K562 (cell line): ENCODE measurements around the gene MYMX. TPM values are rescaled to one million over a fixed set of nuclear protein-coding genes. Genes with fewer than 3 reads are reported as not detected.

Experiments
- ATAC-seq: fragments of 200-7000 bp; cut with Tn5 transposase; 3 replicates; pipeline ENCODE4 v1.9.1; 2020; ENCODE audit warnings: moderate library complexity
- BruUV-seq: library from RNA; stranded (reverse); fragments of 400-500 nt; replicated peaks from 2 replicates; lab custom pipeline; 2021; lab: Mats Ljungman, UMichigan
- CTCF ChIA-PET: fragments of 300-600 bp; formaldehyde crosslinking; extraction: SDS; loops from one replicate; lab custom pipeline; 2021; ENCODE audit warnings: low intra/inter-chr PET ratio; lab: Yijun Ruan, JAX
- POLR2A ChIA-PET: fragments of 300-600, 350-650 bp; sonication (Branson Sonifier 250); formaldehyde crosslinking; extraction: SDS; loops from one replicate; lab custom pipeline; 2021; ENCODE audit warnings: antibody characterized with exemption, inconsistent platforms; lab: Yijun Ruan, JAX
- DNase-seq, 4 experiments: peaks; one replicate each; pipeline versions ENCODE4 v3.0.0 to v3.0.0-alpha.2; 2011 to 2018; ENCODE audit warnings: low spot score in 3 of 4, mixed read lengths in 3 of 4; ENCODE audit errors: extremely low read depth in 1 of 4
- FAIRE-seq: peaks from 2 replicates; lab custom pipeline; 2011; peaks lifted over from hg19 to GRCh38; lab: Jason Lieb, UNC
- H2AFZ ChIP-seq: 2 replicates; pipeline ENCODE4 v1.6.0; 2011; ENCODE audit warnings: low read depth, low read length, control low read depth, inconsistent platforms
- H3K27ac ChIP-seq: fragments of 200-600 bp; 3 replicates; pipeline ENCODE4 v1.8.0; 2011; ENCODE audit warnings: low read depth, mild to moderate bottlenecking, control low read depth, inconsistent platforms, low read length, moderate library complexity, mixed read lengths; ENCODE audit errors: extremely low read depth
- H3K27me3 ChIP-seq, 2 experiments: fragments of 300-600 bp in 1 of 2; 2 replicates in 1 of 2; 3 replicates in 1 of 2; pipeline versions ENCODE4 v1.6.0 to v1.8.0; 2011; ENCODE audit warnings: inconsistent platforms in 2 of 2, low read length in 2 of 2, mild to moderate bottlenecking in 1 of 2, mixed read lengths in 1 of 2, moderate library complexity in 1 of 2; ENCODE audit not compliant: control insufficient read depth in 2 of 2, insufficient read depth in 2 of 2
- H3K36me3 ChIP-seq: fragments of 300-600 bp; 3 replicates; pipeline ENCODE4 v1.8.0; 2011; ENCODE audit warnings: mild to moderate bottlenecking, low read length, inconsistent platforms; ENCODE audit not compliant: control insufficient read depth, insufficient read depth
- H3K4me1 ChIP-seq, 2 experiments: fragments of 200-600 bp in 1 of 2; replicated peaks in 1 of 2; 2 replicates in 1 of 2; 3 replicates in 1 of 2; pipeline versions ENCODE4 v1.5.1 to v1.8.0; 2011; ENCODE audit warnings: inconsistent platforms in 2 of 2, low read length in 2 of 2, mild to moderate bottlenecking in 1 of 2, mixed read lengths in 1 of 2, moderate library complexity in 1 of 2; ENCODE audit not compliant: control insufficient read depth in 2 of 2, insufficient read depth in 2 of 2
- H3K4me2 ChIP-seq: 2 replicates; pipeline ENCODE4 v1.6.1; 2011; ENCODE audit warnings: low read length, control low read depth, inconsistent platforms, mixed read lengths; ENCODE audit not compliant: insufficient read depth
- H3K4me3 ChIP-seq: fragments of 200-600 bp; sonication (generic), shearing (Covaris generic); 2 replicates; pipeline ENCODE4 v1.5.1; 2016; ENCODE audit warnings: control low read depth, inconsistent platforms
- H3K79me2 ChIP-seq: fragments of 200-600 bp; 3 replicates; pipeline ENCODE4 v1.8.0; 2011; ENCODE audit warnings: low read length, inconsistent platforms; ENCODE audit not compliant: control insufficient read depth, insufficient read depth
- H3K9ac ChIP-seq, 2 experiments: 2 replicates each; pipeline versions ENCODE4 v1.6.0 to v1.6.1; 2011; ENCODE audit warnings: low read depth in 2 of 2, low read length in 2 of 2, control low read depth in 1 of 2, inconsistent platforms in 1 of 2, mild to moderate bottlenecking in 1 of 2, mixed read lengths in 1 of 2; ENCODE audit not compliant: insufficient read depth in 1 of 2
- H3K9me1 ChIP-seq: one replicate; pipeline ENCODE4 v1.6.0; 2011; ENCODE audit warnings: inconsistent platforms, mild to moderate bottlenecking, low read length, moderate library complexity; ENCODE audit not compliant: control insufficient read depth, insufficient read depth
- H3K9me3 ChIP-seq: replicated peaks from 2 replicates; pipeline ENCODE4 v1.5.1; 2011; ENCODE audit warnings: low read depth, low read length, inconsistent platforms; ENCODE audit not compliant: control insufficient read depth, insufficient read depth
- H4K20me1 ChIP-seq: replicated peaks from 2 replicates; pipeline ENCODE4 v1.6.1; 2011; ENCODE audit warnings: low read length, inconsistent platforms, mixed read lengths; ENCODE audit not compliant: control insufficient read depth, insufficient read depth
- NRF1 ChIP-seq, 2 experiments: fragments of 450-650 bp; IDR thresholded peaks in 1 of 2; conservative IDR thresholded peaks in 1 of 2; 2 replicates each; pipeline ENCODE4 v1.6.1; 2014; ENCODE audit warnings: mild to moderate bottlenecking in 2 of 2
- TOE1 ChIP-seq, 2 experiments: fragments of 450-650 bp in 1 of 2; sonication (generic) in 1 of 2; formaldehyde crosslinking in 1 of 2; IDR thresholded peaks; 2 replicates each; pipeline versions ENCODE4 v1.7.1 to v1.8.0; 2016 to 2022; ENCODE audit warnings: borderline replicate concordance in 2 of 2, mild to moderate bottlenecking in 2 of 2, antibody characterized with exemption in 1 of 2, inconsistent platforms in 1 of 2, low read depth in 1 of 2, missing genetic modification reagents in 1 of 2, moderate library complexity in 1 of 2
- WGBS: fragments of 100-300 bp; shearing (Covaris generic); methylation state at CpG from one replicate; pipeline ENCODE4 v1.1.6; 2016; ENCODE audit warnings: low coverage, mixed read lengths; ENCODE audit not compliant: insufficient coverage; ENCODE audit errors: missing lambda C conversion rate; 5-methylcytosine and 5-hydroxymethylcytosine counted together
- in situ Hi-C: fragments of 300-500 bp; cut with MboI; formaldehyde crosslinking; loops from 4 replicates; pipeline ENCODE4 v1.15.0; 2018; ENCODE audit warnings: inconsistent platforms, mixed read lengths
- intact Hi-C: fragments of 100-400 bp; cut with micrococcal nuclease; formaldehyde crosslinking; loops from 2 replicates; pipeline ENCODE4 v1.14.2; 2022
- polyA plus RNA-seq, 8 experiments: library from polyadenylated mRNA; depleted of rRNA in 4 of 8; stranded (reverse) in 5 of 8; unstranded in 3 of 8; fragments of >200 nt; fragmentation: Nextera tagmentation in 2 of 8; fragmentation: Illumina TruSeq in 1 of 8; extraction: Ambion mirVana in 2 of 8; extraction: Trizol in 1 of 8; gene quantifications; 2 replicates each; pipeline versions ENCODE4 v1.2.1 to v1.2.3, GENCODE V29; 2011 to 2014; ENCODE audit warnings: inconsistent platforms in 1 of 8, missing spikeins in 1 of 8
- total RNA-seq, 7 experiments: library from RNA; depleted of rRNA in 6 of 7; stranded (reverse); fragments of >200 nt in 6 of 7; fragmentation: Illumina TruSeq in 2 of 7; extraction: Trizol in 2 of 7; gene quantifications; 2 replicates each; pipeline versions ENCODE4 v1.2.1 to v1.2.3, GENCODE V29; 2011 to 2021; ENCODE audit warnings: low replicate concordance in 1 of 7
- TF ChIP-seq, protein P1 (sequence below): sonication (generic); formaldehyde crosslinking; IDR thresholded peaks from 2 replicates; pipeline ENCODE4 v1.8.1; 2023; ENCODE audit warnings: mild to moderate bottlenecking, missing genetic modification reagents

The MYMX gene
- total and polyA plus RNA-seq, 9 of the 15 experiments (the other 6 are each of a cell fraction or from before 2014, with no cell fraction given): 0.12 TPM; not detected in 8

DNA sequence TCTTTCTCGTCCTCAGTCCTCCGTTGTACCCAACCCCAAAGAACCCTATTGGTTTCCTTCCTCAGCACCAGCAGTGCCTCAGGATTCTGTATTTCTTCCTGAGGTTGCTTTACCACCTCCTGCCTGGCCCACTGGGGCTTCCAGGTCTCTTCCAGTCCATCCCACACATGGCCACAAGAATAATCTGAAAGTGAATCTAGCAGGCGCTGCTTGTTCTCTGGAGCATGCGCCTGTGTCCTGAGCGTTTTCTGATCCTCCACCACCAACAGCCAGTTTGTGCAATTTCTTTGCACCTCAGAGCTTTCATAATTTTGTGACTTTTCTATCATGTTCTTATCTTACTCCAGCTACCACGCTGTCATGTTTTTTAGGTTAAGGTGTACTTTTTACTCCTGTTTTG is 18.5 kb downstream of the MYMX start:
- DNase-seq: no peak
- FAIRE-seq: no peak
- intact Hi-C loops (no loop called here), in situ Hi-C loops (loop anchor here (5.0 kb wide), 1 partner anchor 63 kb away; no protein-coding TSS in a partner anchor)
- BruUV-seq: no TSS peak
- ChIA-PET POLR2A (interaction anchor here (1.1 to 6.0 kb wide), 4 partner anchors 12 to 62 kb away, joined by 3 to 90 read pairs (median 28); partner anchors contain the start of genes HSP90AB1, SLC29A1 and SLC35B2), CTCF (interaction anchor here (3.3 kb wide), 1 partner anchor 63 kb away, joined by 26 read pairs; no protein-coding TSS in a partner anchor)
- H3K36me3 ChIP-seq: peaks cover 47% of the 10 kb centered on the region
- H2AFZ ChIP-seq: no peak overlapping the region
- H4K20me1 ChIP-seq: no peaks in the 10 kb centered on the region
- H3K9me1 ChIP-seq: no peaks in the 10 kb centered on the region
- H3K4me2 ChIP-seq: no peak overlapping the region
- no peak for ATAC-seq
- TF ChIP-seq TOE1 (IDR thresholded peaks at IDR 0.05; ENCODE audit: borderline replicate concordance): no peak
- TF ChIP-seq TOE1 (CRISPR knock-in tag; IDR thresholded peaks at IDR 0.05; ENCODE audit: borderline replicate concordance, low read depth): no peak
- TF ChIP-seq, protein P1, sequence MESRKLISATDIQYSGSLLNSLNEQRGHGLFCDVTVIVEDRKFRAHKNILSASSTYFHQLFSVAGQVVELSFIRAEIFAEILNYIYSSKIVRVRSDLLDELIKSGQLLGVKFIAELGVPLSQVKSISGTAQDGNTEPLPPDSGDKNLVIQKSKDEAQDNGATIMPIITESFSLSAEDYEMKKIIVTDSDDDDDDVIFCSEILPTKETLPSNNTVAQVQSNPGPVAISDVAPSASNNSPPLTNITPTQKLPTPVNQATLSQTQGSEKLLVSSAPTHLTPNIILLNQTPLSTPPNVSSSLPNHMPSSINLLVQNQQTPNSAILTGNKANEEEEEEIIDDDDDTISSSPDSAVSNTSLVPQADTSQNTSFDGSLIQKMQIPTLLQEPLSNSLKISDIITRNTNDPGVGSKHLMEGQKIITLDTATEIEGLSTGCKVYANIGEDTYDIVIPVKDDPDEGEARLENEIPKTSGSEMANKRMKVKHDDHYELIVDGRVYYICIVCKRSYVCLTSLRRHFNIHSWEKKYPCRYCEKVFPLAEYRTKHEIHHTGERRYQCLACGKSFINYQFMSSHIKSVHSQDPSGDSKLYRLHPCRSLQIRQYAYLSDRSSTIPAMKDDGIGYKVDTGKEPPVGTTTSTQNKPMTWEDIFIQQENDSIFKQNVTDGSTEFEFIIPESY (CRISPR knock-in tag): peak; percentile 67
- peak; percentile 27 to 51; a peak in 2 of 4 replicates for TF ChIP-seq NRF1 (conservative IDR thresholded peaks at IDR 0.05 in 1 of 2, IDR thresholded peaks at IDR 0.05 in 1 of 2)
- 76% methylated on average over 6 of the region's 6 CpGs for WGBS
- no peaks in the 10 kb centered on the region for H3K9me3 ChIP-seq
- no peaks in the 10 kb centered on the region for H3K79me2 ChIP-seq
- peak overlapping the region in 1 of 2 experiments; percentile 23; a peak in 1 of 4 replicates for H3K9ac ChIP-seq
- H3K4me1 ChIP-seq: peaks cover 16 to 33% of the 10 kb centered on the region in 2 experiments; a peak in 4 of 5 replicates
- H3K27me3 ChIP-seq: no peaks in the 10 kb centered on the region
- no peak overlapping the region for H3K27ac ChIP-seq
- no peak overlapping the region for H3K4me3 ChIP-seq
